Measurements from ENCODE around the gene ELOA. TPM values are rescaled to one million over a fixed set of nuclear protein-coding genes. Genes with fewer than 3 reads are reported as not detected.
A peak's percentile ranks its signal among the peaks of the same experiment; 100 is the strongest.
"Not testable (repeated sequence)": the region's sequence is repeated elsewhere in the genome, so short reads cannot be mapped to it uniquely, and the experiment has no call there.

ELOA gene
- polyA plus RNA-seq, 3 donors = 34.3 to 38.2 (median 36.0) TPM

GRCh38 chr1:23777979-23778814, 34.9 kb downstream of the ELOA start, which contains the start of gene PITHD1:
TSS of gene PITHD1 (plus strand) at chr1:23778418. CDS start at chr1:23778516, 98 bp downstream.
- peak; percentile 79 for DNase-seq

DNA sequence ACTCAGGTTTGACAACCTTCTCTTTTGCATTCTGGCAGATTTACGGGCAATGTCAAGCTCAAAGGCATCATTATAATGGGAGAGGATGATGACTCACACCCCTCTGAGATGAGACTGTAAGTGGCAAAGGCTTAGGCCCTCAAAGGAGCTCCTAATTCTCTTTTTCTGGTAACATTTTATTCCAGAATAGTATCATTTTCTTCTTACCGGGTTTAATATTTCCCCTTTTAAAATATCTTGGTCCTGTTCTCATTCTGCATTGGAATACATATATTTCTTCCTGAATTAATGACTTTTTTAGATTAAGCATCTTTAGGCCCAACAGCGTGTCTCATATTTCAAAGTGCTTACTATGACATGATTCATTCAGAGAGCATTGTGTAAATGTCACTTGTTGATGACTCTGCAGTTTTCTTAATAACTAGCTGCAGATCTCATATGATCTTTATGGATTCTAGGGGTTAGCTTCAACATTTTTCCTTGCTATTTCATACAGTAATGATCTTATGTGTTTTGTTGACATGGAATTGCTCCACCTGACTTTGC, 36.6 kb downstream of the ELOA start:
- DNase-seq = no peak

- not testable (repeated sequence) for DNase-seq
These were observed 39.9 kb downstream of the ELOA start for GRCh38 chr1:23783141-23783540.

DNA sequence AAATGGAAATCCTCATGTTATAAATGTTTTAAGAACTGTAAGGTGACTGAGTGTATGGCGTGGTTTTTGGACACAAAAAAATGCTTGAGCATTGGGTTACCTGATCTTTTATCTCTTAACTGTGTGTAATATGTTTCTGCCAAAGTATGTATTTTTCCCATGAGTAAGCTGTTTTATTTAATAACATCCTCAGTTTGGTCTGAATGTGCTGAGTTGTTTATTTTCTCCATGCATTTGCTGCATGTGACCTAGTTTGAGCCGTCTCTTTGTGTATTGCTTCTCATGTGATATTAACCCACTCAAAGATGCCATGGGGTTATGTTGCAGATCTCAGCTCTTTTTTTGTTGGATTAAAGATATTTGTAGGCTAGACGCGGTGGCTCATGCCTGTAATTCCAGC, 41.6 kb downstream of the ELOA start:
- DNase-seq = no peak

DNA sequence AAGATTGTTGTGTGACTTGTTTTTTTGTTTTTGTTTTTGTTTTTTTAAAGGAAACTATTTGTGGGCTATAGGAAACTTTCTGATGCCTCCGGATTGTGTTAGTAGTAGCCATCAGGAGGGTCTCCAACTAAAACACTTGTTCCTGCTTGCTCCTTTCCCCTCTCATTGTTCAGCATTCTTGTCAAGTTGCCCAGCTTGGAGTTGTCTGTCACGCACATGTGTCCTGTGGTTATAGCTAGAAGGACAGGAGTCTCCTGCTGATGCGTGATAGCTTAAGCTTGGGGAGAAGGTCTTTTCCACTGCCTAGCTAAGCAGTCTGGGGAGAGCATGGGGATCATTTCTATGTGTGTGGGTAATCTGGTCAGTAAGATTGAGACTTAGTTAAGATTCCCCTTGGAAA, 44.4 kb downstream of the ELOA start:
- no peak for DNase-seq

DNA sequence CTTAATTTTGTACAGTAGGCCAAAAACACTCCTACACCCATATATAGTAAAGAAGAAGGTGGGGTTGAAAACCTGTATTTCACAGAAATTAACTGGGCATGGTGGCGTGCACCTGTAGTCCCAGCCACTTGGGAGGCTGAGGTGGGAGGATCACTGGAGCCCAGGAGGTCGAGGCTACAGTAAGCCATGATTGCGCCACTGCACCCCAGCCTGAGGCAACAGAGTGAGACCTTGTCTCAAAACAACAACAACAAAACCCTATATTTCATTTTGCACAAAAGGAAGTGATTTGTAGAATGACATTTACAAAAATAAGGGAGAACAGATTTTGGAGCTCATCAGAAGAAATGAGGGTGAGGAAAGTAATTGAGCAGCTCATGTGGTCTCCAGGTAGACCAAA, 45.4 kb downstream of the ELOA start:
- no peak for DNase-seq

DNA sequence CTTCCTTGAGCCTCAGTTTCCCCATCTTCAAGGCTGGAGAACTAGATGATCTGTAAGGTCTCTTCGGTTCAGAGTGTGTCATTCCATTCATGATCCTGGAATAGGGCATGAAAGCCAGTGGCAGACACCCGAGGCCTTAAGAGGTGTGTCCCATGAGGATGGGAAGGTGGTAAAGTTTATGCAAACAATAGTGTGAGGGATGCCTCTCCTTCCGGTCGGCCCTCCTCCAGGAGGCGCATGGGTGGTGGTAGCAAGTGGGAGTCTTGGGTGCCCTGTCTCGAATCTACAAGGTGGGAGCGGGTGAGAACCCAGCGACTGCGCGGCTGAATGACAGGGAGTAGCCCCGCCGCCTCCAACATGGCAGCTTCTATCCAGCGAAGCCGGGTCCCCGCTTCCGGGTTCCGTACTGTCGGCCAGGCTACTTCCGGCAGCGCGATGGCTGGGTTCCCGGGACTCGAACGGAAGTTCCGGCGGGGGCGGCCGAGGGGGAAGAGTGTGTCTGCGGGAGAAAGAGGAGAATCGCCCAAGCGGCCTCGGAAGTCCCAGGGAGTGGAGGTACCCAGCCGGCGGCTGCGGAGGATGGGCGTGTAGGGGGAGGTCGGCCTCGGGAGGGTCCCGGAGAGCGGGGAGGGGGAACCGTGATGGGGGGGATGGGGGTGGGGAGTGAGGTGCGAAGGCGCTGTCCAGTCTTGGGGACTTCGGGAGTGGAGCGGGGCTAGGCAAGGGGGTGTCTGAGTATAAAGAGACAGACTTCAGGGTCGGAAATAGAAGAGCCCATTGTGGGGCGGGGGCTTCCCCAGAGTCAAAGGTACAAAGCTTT, 47.6 kb downstream of the ELOA start, which contains the start of gene LYPLA2:
Gene LYPLA2, plus strand, starts transcription at position 450 of the 820 bp plus-strand sequence. CDS start 1,538 bp downstream, outside the sequence.
- DNase-seq = peak; percentile 93

DNA sequence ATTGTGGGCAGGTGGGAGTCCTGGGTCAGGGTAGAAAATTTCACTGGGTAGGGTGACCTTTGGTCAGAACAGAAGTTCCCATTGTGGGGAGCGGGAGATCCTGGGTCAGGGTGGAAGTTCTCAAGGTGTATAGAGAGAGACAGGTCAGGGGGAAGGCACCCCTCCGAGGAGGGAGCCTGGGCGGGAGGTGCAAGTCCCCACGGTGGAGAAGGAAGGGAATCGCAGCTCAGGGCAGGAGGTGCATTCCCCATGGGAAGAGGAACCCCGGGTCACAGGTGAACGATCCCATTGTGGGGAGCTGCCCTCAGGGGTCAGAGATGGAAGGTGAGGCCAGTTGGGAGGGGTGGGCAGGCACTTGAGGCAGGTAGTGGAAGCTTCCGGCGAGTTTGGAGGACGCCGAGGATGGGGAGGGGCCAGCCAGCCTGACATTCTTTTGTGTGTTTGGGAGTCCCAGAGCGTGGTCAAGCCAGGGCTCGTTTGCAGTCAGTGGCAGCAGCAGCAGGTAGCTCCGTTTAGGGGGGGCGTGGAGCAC, 48.3 kb downstream of the ELOA start:
- DNase-seq = no peak

GRCh38 chr1:23792151-23792945, 49.1 kb downstream of the ELOA start:
- DNase-seq = no peak

DNA sequence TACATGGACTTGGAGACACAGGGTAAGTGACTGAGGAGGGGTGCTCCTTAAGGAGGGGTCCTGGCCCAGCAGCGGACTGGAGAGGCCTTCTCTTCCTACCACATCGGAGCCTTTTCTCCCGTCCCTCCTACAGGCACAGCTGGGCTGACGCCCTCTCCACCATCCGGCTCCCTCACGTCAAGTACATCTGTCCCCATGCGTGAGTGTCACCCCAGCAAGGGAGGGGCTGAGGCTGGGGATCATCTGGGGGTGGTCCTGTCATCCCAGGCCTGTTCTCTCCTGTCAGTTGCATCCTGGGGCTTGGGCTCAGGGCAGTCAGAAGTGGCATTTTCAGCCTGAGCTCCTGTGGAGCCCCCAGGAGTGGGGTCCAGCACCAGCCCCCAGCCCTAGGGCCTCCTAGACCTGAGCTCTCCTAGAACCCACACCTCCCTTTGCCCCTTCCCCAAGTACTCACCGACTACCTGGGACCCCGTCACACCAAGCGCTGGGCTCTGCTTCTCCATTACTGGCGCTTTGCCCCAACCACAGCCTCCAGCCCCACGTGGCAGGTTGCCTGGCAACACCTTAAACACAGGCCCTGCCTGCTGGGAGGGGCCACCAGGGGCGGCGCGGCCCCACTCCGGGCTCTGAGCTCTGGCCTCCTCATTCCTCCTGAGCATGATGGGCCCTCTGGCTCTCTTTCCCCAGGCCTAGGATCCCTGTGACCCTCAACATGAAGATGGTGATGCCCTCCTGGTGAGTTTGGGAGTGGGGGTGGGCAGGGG, 49.9 kb downstream of the ELOA start:
- no peak for DNase-seq

DNA sequence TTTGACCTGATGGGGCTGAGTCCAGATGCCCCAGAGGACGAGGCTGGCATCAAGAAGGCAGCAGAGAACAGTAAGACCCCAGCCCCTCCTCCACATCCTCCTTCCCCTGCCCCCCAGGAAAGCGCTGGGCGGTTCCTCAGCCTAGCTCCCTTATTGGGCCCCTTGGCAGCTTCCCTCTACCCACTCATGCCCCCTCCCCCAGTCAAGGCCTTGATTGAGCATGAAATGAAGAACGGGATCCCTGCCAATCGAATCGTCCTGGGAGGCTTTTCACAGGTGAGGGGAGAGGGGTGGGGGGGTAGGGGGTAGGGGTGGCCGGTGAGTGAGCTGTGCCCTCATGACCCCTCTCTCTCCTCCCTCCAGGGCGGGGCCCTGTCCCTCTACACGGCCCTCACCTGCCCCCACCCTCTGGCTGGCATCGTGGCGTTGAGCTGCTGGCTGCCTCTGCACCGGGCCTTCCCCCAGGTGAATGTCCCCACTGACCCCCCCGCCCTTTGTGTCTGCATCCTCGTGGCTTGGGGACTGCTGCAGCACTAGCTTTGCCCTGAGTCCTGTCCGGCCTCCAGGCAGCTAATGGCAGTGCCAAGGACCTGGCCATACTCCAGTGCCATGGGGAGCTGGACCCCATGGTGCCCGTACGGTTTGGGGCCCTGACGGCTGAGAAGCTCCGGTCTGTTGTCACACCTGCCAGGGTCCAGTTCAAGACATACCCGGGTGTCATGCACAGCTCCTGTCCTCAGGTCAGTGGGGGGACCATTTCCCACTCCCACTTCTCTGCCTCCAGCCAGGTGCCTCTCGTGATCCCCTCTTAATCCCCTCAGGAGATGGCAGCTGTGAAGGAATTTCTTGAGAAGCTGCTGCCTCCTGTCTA, 50.8 kb downstream of the ELOA start:
- no peak for DNase-seq

- DNase-seq = not testable (repeated sequence)
These were observed 51.5 kb downstream of the ELOA start for GRCh38 chr1:23794732-23795182.

DNA sequence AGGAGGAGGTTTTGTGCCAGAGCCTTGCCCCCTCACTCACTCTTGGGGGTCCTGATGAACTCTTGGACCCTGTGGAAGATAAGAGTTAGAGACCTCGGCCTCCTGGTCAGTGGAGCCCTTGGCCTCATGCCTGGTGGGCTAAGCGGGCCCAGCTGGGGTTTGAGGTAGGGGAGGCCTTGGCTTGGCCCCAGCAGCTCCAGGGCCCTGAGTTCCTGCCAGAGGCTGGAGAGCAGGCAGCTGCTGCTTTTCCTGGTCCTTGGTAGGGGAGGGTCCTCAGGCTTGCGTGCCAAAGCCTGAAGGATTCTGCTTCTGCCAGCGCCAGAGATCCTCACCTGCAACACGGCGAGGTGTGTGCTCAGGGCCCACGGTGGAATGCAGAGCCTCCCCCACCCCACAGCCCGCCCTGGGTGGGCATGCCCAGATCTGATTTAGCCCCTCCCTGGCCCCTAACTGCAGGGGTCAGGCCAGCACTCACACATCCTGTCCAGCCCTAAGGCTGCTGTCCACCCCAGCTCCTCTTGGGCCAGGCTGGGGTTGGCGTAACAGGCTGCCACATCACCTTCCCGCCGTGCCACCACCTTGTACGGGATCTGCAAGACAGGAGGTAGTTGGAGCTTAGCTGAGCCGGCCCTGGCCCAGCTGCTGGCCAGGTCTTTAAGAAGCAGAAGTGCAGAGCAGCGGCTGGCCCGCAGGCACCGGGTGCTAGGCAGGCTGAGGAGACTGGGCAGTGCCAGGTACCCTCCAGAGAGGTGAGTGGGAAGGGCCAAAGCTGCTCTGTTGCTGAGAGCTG, 52.6 kb downstream of the ELOA start:
- no peak for DNase-seq

DNA sequence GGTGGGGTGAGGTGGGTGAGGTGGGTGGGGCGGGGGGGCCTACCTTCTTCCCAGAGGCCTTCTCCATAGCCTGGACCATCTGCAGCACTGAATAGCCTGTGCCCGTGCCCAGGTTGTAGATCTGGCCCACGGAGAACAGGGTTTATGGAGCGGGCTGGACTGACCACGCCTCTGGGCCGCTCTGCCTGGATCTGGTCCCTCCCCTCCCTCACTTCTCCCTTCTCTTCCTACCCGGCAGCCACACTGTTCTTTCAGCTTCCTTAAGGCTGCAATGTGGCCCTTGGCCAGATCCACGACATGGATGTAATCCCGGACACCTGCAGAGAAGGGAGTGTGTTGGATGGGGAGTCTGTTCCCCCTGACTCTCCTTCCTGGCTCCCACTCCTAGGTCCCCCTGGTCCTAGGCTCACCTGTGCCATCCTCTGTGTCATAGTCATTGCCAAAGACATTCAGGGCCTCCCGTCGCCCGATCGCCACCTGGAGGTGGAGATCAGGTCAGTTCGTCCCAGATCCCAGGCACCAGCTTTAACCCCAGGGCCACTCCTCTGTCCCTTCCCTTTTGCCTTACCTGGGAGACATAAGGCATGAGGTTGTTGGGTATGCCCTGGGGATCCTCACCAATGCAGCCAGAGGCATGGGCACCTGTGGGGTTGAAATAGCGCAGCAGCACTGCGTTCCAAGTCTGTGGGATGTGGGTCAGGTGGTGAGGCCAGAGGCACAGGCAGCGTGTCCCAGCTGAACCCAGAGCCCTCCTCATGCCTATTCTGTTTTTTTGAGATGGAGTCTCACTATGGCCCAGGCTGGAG, 53.4 kb downstream of the ELOA start:
- no peak for DNase-seq

- no peak for DNase-seq
These were observed 54.5 kb downstream of the ELOA start for GRCh38 chr1:23797478-23798448.

DNA sequence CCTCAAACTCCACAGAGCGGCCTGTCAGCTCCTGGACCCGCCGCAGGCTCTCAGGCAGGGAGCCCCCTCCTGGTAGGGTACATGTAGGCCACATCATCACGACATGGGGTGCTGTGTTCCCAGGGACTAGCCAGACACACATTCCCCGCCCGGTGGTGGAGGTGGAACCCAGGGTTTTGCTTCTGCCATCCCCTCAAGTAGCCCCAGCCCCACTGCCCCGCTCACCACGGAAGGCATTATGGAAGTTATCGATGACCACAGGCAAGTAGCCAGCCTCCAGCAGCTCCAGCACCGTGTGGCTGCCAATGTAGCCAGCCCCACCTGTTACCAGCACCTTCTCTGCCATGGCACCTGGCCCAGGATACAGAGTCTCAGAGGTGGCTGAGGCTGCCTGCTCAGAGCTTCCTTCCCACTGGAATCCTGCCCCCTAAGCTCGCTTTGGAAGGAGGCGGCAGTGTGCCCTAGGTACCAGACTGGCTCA, 55.4 kb downstream of the ELOA start:
- DNase-seq = no peak

Data from renal pelvis (tissue), 4 donors.